ENCODE results near the gene RWDD3. TPM values are rescaled to one million over a fixed set of nuclear protein-coding genes. Genes with fewer than 3 reads are reported as not detected.

The RWDD3 gene
- total RNA-seq, 1 experiment from 2014 or later = 6.1 TPM

- H3K9me3 ChIP-seq (ENCODE audit: control insufficient read depth, insufficient read depth, low read depth, low read length) = no peaks in the 10 kb centered on the region
- intact Hi-C loops (cut with micrococcal nuclease; ENCODE audit: unreplicated experiment) = no loop called here
- ChIA-PET POLR2A (interaction anchor here (0.7 kb wide), 1 partner anchor 188 kb away, joined by 4 read pairs; no protein-coding TSS in a partner anchor), CTCF (no interaction called here)
- in situ Hi-C loops (cut with HindIII; ENCODE audit: low pct_unique_long_range_greater_than_20kb, low sequenced_read_pairs) = no loop called here
- ATAC-seq = no peak
- H3K27ac ChIP-seq (ENCODE audit: low read length) = no peak overlapping the region
- no peaks in the 10 kb centered on the region for H3K27me3 ChIP-seq (ENCODE audit: control insufficient read depth, insufficient read depth, low read length)
- no TSS peak for BruUV-seq (replicated peaks)
- H3K36me3 ChIP-seq (ENCODE audit: control insufficient read depth, insufficient read depth, low read length) = no peaks in the 10 kb centered on the region
- TF ChIP-seq, protein P1, sequence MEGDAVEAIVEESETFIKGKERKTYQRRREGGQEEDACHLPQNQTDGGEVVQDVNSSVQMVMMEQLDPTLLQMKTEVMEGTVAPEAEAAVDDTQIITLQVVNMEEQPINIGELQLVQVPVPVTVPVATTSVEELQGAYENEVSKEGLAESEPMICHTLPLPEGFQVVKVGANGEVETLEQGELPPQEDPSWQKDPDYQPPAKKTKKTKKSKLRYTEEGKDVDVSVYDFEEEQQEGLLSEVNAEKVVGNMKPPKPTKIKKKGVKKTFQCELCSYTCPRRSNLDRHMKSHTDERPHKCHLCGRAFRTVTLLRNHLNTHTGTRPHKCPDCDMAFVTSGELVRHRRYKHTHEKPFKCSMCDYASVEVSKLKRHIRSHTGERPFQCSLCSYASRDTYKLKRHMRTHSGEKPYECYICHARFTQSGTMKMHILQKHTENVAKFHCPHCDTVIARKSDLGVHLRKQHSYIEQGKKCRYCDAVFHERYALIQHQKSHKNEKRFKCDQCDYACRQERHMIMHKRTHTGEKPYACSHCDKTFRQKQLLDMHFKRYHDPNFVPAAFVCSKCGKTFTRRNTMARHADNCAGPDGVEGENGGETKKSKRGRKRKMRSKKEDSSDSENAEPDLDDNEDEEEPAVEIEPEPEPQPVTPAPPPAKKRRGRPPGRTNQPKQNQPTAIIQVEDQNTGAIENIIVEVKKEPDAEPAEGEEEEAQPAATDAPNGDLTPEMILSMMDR (IDR thresholded peaks at IDR 0.05) = no peak
- TF ChIP-seq POLR2AphosphoS5 (IDR thresholded peaks at IDR 0.05; ENCODE audit: low read depth, low read length) (no peak), SIN3A (IDR thresholded peaks at IDR 0.05; ENCODE audit: borderline replicate concordance, insufficient read depth, low read depth, low read length) (no peak), TCF7L2 (IDR thresholded peaks at IDR 0.05; ENCODE audit: low read depth, low read length) (no peak)
- TF ChIP-seq, protein P2, sequence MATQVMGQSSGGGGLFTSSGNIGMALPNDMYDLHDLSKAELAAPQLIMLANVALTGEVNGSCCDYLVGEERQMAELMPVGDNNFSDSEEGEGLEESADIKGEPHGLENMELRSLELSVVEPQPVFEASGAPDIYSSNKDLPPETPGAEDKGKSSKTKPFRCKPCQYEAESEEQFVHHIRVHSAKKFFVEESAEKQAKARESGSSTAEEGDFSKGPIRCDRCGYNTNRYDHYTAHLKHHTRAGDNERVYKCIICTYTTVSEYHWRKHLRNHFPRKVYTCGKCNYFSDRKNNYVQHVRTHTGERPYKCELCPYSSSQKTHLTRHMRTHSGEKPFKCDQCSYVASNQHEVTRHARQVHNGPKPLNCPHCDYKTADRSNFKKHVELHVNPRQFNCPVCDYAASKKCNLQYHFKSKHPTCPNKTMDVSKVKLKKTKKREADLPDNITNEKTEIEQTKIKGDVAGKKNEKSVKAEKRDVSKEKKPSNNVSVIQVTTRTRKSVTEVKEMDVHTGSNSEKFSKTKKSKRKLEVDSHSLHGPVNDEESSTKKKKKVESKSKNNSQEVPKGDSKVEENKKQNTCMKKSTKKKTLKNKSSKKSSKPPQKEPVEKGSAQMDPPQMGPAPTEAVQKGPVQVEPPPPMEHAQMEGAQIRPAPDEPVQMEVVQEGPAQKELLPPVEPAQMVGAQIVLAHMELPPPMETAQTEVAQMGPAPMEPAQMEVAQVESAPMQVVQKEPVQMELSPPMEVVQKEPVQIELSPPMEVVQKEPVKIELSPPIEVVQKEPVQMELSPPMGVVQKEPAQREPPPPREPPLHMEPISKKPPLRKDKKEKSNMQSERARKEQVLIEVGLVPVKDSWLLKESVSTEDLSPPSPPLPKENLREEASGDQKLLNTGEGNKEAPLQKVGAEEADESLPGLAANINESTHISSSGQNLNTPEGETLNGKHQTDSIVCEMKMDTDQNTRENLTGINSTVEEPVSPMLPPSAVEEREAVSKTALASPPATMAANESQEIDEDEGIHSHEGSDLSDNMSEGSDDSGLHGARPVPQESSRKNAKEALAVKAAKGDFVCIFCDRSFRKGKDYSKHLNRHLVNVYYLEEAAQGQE (IDR thresholded peaks at IDR 0.05; ENCODE audit: insufficient read depth in 1 of 2, low read depth in 2 of 2, low read length in 1 of 2) = no peak
- no peak overlapping the region for H3K4me3 ChIP-seq (ENCODE audit: low read depth in 2 of 2, low read length in 2 of 2)
- H3K4me1 ChIP-seq (ENCODE audit: control insufficient read depth, insufficient read depth, low read length) = no peaks in the 10 kb centered on the region
- DNase-seq (ENCODE audit: low read depth, low spot score) = no peak
Observed at GRCh38 chr1:95207223-95207935, 26.6 kb upstream of the RWDD3 start.

GRCh38 chr1:95208876-95209275, 25.1 kb upstream of the RWDD3 start:
- CTCF ChIA-PET = no interaction called here

More at GRCh38 chr1:95208876-95209275, 25.1 kb upstream of the RWDD3 start:
- POLR2A ChIA-PET = no interaction called here
- BruUV-seq (replicated peaks) = no TSS peak
- no peak for ATAC-seq
- TF ChIP-seq SIN3A (IDR thresholded peaks at IDR 0.05; ENCODE audit: borderline replicate concordance, insufficient read depth, low read depth, low read length) (no peak), POLR2AphosphoS5 (IDR thresholded peaks at IDR 0.05; ENCODE audit: low read depth, low read length) (no peak), TCF7L2 (IDR thresholded peaks at IDR 0.05; ENCODE audit: low read depth, low read length) (no peak)
- TF ChIP-seq, protein P2 (IDR thresholded peaks at IDR 0.05; ENCODE audit: insufficient read depth in 1 of 2, low read depth in 2 of 2, low read length in 1 of 2) = no peak
- TF ChIP-seq, protein P1 (IDR thresholded peaks at IDR 0.05) = no peak
- H3K4me3 ChIP-seq (ENCODE audit: low read depth in 2 of 2, low read length in 2 of 2) = no peak overlapping the region
- no peaks in the 10 kb centered on the region for H3K36me3 ChIP-seq (ENCODE audit: control insufficient read depth, insufficient read depth, low read length)
- H3K9me3 ChIP-seq (ENCODE audit: control insufficient read depth, insufficient read depth, low read depth, low read length) = no peaks in the 10 kb centered on the region
- no peak overlapping the region for H3K27ac ChIP-seq (ENCODE audit: low read length)
- no peaks in the 10 kb centered on the region for H3K27me3 ChIP-seq (ENCODE audit: control insufficient read depth, insufficient read depth, low read length)
- no peak for DNase-seq (ENCODE audit: low read depth, low spot score)
- in situ Hi-C loops (cut with HindIII; ENCODE audit: low pct_unique_long_range_greater_than_20kb, low sequenced_read_pairs) (no loop called here), intact Hi-C loops (cut with micrococcal nuclease; ENCODE audit: unreplicated experiment) (no loop called here)
- H3K4me1 ChIP-seq (ENCODE audit: control insufficient read depth, insufficient read depth, low read length) = no peaks in the 10 kb centered on the region
